Measurements from ENCODE around the gene HEXIM2.

Gene HEXIM2

GRCh38 chr17:45145035-45145389, 16.7 kb upstream of the HEXIM2 start:
- H3K4me3 ChIP-seq (ENCODE audit: low read depth, low read length): no peak overlapping the region

GRCh38 chr17:45146166-45146565, 15.5 kb upstream of the HEXIM2 start:
- H3K4me3 ChIP-seq (ENCODE audit: low read depth, low read length): peak overlapping the region; percentile 91
- TF ChIP-seq CTCF (IDR thresholded peaks at IDR 0.05; ENCODE audit: insufficient read depth, low read depth, low read length, missing control alignments): no peak

More at GRCh38 chr17:45145035-45145389, 16.7 kb upstream of the HEXIM2 start:
- TF ChIP-seq CTCF (IDR thresholded peaks at IDR 0.05; ENCODE audit: insufficient read depth, low read depth, low read length, missing control alignments): no peak
- no peak for DNase-seq (ENCODE audit: low read depth)

DNA sequence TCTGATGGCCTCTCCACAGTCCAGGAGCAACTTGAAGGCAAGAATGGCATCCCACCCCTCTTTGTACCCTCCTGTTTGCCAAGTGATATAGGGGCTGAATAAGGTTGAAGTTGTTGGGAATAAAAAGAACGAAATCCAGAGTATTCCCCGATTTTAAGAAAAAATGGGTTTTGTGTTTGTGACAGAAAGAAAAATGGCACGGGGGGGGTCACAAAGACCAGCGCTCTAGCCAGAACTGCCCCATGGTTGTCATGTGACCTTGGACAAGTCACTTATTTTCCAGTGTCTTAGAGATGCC, 15.1 kb upstream of the HEXIM2 start:
- DNase-seq (ENCODE audit: low read depth): no peak
- peak overlapping the region; percentile 91 for H3K4me3 ChIP-seq (ENCODE audit: low read depth, low read length)
- no peak for TF ChIP-seq CTCF (IDR thresholded peaks at IDR 0.05; ENCODE audit: insufficient read depth, low read depth, low read length, missing control alignments)

More at GRCh38 chr17:45146166-45146565, 15.5 kb upstream of the HEXIM2 start:
- DNase-seq (ENCODE audit: low read depth): no peak

DNA sequence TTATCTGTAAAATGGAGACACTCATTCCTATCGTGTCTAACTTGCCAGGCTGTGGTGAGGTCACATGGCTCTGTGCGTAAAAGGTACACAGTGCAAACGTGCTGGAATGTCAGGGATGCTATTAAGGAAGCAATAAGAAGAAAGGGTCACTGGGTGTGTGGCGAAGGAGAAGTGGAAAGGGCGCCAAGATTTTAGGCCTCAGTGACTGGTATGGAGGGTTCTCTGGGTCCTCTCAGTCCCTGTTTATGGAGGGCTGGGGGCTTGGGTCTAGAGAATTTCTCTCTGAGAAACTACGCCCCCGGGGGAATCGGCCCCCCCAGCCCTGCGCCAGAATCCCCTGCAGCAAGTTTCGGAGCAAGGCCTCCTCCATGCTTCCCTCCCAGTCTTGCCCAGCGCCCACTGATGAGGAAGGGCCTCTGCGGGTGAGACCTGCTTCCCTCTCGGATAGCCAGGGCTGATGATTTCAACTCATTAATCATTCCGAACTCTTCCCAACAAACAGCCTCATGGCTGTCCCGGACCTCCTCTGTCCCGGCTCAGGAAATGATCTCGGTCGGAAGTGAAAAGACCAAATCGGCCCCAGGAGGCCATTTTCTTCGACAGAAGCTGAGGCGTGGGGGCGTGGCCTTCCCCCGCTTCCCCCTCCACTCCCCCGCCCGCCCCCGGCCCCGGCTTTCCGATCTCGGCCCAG, 14.6 kb upstream of the HEXIM2 start:
- TF ChIP-seq CTCF (IDR thresholded peaks at IDR 0.05; ENCODE audit: insufficient read depth, low read depth, low read length, missing control alignments): no peak
- peak; percentile 92 for DNase-seq (ENCODE audit: low read depth)
- H3K4me3 ChIP-seq (ENCODE audit: low read depth, low read length): peak overlapping the region; percentile 91

DNA sequence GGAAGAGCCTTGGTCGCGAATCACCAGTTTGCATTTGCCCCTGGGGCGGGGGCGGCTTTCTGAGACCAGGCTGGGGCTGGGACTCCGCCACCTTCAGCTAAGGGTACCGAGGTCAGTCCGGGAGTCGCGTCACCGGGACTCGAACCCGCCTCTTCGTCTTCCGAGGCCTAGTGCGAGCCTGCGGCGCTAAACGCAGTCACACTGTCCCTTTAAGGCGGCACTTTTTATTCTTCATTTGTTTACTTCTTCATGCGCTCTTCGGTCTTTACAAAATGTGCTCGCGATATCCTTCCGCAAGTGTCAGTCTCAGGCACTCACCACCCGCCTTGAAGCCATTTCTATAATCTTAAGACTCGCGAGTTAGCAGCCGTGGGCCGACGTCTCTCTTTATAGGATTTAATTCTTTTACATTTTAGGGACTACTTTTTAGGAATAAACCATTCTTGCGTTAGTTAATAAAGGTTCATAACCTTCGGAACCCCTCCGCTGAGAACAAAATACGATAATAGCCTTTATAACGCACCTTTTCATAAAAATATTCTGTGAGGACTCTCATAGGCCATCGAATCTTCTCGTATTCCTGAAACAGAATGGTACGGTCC, 14.0 kb upstream of the HEXIM2 start:
- peak overlapping the region; percentile 91 for H3K4me3 ChIP-seq (ENCODE audit: low read depth, low read length)

DNA sequence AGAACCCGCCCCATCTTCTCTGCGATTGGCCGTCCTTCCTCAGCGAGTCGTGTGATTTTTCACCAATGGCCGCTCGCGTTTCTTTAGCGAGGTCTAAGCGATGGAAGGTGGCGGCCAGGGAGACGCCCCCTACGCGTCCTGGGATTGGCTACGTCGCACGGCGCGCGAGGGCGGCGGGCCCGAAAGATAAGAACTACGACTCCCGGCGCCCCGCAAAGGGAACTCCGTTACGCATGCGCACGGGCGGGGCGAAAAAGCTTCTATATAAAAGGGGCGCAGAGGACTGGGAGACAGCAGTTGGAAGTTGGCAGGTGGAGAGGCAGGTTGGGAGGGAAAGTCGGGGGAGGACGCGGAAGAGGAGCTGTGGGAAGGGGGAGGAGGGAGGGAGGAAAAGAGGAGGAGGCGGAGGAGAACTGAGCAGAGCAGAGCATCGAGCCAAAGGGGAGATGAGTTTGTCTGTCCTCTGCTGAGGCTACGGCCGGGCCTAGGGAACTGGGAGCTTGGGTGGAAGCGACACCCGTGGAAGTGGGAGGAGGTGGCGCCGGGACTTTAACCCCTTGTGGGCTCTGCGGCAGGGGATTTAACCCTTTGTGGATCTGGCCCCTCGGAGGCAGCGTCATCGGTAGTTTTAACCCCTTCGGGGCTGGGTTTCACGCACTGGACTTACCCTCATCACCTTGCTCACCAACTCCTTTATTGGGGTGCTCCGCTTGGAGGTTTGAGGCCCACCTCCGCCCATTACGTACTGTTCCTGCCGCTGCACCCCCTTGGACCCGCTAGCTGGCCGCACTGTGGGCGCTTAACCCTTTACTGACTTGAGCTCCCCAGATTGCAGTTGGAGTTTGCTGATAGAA, 13.3 kb upstream of the HEXIM2 start, which contains the start of gene HEXIM1:
TSS of gene HEXIM1 (plus strand) at position 293 of the 854 bp plus-strand sequence. CDS start 716 bp downstream, outside the sequence.
- peak; percentile 100 for DNase-seq (ENCODE audit: low read depth)
- TF ChIP-seq CTCF (IDR thresholded peaks at IDR 0.05; ENCODE audit: insufficient read depth, low read depth, low read length, missing control alignments): no peak
- peak within 1 kb of the TSS; percentile 91 for H3K4me3 ChIP-seq (ENCODE audit: low read depth, low read length)

More for the DNA sequence above, 14.0 kb upstream of the HEXIM2 start:
- no peak for TF ChIP-seq CTCF (IDR thresholded peaks at IDR 0.05; ENCODE audit: insufficient read depth, low read depth, low read length, missing control alignments)
- DNase-seq (ENCODE audit: low read depth): peak; percentile 95
